ENCODE data around the gene TMEM201.

Gene TMEM201

GRCh38 chr1:9600861-9601834, 12.4 kb downstream of the TMEM201 start:
- DNase-seq (ENCODE audit: low read depth), result no peak

DNA sequence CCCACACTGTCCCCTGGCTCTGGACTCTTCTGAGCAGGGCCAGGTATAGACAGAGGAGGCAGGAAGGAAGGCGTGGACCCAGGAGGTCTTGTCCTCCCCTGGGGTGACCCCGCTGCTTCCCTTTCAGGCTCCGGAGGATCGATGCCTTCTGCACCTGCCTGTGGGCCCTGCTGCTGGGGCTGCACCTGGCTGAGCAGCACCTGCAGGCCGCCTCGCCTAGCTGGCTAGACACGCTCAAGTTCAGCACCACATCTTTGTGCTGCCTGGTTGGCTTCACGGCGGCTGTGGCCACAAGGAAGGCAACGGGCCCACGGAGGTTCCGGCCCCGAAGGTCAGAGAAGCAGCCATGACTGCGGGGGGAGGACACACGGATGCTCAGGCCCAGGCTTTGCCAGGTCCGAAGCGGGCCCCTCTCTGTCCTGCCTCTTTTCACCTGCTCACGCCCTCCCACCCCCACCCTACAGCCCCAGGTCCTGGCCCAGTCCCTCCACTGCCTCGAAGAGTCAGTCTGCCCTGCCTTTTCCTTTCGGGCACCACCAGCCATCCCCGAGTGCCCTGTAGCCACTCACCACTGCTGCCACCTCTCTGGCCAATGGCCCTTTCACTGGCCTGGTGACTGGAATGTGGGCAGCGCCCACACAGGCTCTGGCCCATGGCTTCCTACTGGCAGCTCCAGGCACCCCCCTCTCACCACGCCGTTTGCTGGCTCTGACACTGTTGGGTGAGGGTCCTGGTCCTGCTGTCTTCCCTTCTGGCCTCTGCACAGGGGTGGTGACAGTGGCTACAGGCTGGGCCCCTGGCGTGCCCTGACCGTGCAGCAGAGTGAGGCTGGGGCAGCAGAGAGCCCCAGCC, 13.5 kb downstream of the TMEM201 start:
- no peak for DNase-seq (ENCODE audit: low read depth)

DNA sequence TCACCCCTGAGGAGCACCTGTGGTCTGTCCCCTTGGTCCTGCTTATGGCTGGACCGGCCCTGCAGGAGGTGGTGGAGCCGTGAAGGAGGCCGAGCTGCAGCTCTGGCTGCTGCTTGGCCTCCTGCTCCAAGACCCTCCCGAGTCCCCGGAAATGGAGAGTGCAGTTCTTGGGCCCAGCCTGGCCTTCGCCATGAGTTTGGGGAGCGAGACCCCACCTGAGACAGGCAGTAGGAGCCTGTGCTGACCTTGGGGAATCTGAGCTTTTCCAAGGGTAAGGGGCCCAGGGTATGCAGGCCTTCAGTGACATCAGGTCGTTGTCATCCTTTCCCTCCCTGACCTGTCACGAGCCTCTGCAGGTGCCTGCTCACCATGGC, 14.1 kb downstream of the TMEM201 start:
- DNase-seq (ENCODE audit: low read depth), result no peak

- no peak for DNase-seq (ENCODE audit: low read depth)
These were observed 14.6 kb downstream of the TMEM201 start for GRCh38 chr1:9603307-9603706.

DNA sequence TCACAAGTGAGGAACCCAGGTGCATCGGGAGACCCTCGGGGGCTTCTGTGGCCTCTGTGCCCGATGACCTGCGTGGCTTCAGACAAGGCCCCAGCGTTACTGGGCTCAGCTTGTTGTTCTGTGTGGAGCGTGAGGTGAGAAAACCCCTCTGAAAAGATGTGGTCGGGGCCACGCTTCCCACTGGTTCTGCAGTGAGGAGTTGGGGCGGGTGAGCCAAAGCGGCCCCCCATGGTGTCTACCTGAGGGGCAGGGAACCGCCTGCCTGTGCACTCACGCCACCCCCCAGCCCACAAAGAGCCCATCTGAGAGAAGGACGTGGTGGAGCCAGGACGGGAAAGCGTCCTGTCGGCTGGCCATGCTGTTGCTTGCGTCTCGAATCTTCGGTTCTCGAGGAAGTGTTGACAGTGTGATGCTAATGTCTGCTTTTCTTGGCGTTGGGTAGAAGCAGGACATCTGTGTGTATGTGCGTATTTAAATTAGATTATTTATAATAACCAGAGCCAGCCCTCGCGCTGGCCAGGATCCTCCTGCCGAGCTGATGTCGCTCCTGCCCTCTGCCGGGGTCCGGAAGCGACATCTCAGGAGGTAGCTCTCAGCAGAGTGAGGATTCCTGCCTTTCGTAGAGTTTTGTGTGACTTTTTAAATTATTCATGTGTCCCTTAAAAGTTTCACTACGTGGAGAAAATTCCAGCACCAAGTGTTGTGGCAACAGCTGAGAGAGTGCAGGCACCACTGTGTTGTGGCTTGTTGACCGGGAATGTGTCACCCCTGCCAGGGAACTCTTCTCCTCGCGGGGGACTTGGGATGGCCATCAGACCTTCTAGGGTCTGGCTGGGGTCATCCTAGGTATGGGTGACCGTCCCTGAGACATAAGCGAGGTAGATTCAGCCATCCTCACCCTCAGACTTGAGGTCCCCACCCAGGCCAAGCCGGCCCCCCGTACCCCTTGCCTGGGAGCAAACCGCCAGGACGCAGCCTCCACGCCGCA, 15.3 kb downstream of the TMEM201 start:
- no peak for DNase-seq (ENCODE audit: low read depth)

- DNase-seq (ENCODE audit: low read depth), result no peak
These were observed 16.1 kb downstream of the TMEM201 start for GRCh38 chr1:9604836-9605235.

- no peak for DNase-seq (ENCODE audit: low read depth)
These were observed 17.3 kb downstream of the TMEM201 start for GRCh38 chr1:9605946-9606455.

DNA sequence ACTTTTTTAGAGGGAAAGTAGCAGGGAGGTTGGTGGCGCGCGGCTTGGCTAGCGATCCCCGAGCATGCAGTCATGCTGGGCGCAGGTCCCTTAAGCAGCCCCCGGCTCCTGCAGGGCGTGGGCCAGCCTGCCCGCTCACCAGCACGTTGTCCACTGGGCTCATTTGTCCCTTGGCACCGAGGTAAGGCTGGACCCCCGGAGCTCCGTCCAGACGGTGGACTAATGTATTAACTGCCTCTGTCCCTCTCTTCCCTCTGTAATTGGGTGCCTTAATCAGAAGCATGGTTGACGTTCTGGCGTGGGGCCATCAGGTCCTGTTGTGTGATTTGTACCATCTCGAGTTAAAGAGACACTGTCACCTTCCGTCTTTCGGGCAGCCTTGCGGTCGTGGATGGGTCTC, 17.7 kb downstream of the TMEM201 start:
- DNase-seq (ENCODE audit: low read depth), result no peak

- DNase-seq (ENCODE audit: low read depth), result no peak
These were observed 18.2 kb downstream of the TMEM201 start for GRCh38 chr1:9606948-9607347.

GRCh38 chr1:9607352-9607751, 18.6 kb downstream of the TMEM201 start:
- DNase-seq (ENCODE audit: low read depth), result no peak

DNA sequence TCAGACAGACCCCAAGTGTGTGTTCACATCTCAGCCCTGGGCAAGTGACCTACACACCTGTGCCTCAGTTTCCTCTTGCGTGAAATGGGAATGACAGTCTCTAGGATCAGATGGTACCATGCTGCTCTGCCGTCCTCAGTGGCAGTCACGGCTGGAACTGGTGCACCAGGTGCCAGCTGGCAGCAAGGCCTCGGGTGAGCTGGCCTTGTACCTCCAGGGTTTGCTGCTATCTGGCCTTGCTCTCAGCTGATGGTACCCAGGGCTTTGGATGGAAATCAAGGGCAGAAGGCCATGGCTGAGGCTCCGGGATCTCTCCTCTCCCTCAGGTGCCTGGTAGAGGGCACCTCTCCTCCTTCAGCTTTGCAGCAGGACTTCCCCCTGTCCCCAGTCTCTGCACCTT, 21.3 kb downstream of the TMEM201 start:
- DNase-seq (ENCODE audit: low read depth), result no peak

GRCh38 chr1:9610548-9610947, 21.8 kb downstream of the TMEM201 start:
- DNase-seq (ENCODE audit: low read depth), result no peak

- DNase-seq (ENCODE audit: low read depth), result no peak
These were observed 23.0 kb downstream of the TMEM201 start for GRCh38 chr1:9611716-9612115.

GRCh38 chr1:9612162-9612845, 23.6 kb downstream of the TMEM201 start:
- DNase-seq (ENCODE audit: low read depth), result no peak

- DNase-seq (ENCODE audit: low read depth), result no peak
These were observed 24.3 kb downstream of the TMEM201 start for GRCh38 chr1:9612871-9613624.

GRCh38 chr1:9613625-9614299, 25.1 kb downstream of the TMEM201 start:
- DNase-seq (ENCODE audit: low read depth), result no peak

DNA sequence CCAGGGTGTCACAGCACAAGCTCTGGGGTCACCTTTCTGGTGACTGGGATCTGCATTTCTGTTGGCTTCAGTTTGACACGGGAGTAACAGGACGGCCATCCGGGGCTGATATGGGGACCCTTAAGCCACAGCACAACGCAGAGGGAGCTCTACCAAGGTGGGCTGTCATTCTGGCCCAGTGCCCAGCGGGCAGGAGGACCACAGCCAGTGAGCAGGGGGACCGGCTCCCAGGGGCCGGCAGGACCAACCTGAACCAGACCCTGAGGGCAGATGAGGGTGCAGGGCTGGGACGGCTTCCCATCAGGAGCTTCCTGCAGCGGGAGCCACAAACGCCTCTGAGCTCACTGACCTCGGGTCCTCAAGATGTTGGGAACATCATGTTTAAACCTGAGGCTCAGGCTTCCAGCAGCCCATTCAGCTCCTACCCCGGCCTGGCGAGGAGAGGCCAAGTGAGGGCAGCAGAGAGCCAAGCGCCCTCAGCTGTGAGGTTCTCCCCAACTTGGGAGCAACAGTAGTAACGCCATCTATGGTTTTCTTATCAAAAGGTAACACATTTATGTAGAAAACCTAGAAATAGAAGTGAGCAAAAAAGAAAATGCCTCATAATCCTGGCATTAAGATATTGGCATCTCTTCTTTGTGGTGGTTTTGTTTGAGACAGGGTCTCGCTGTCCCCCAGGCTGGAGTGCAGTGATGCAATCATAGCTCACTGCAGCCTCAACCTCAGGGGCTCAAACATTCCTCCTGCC, 26.8 kb downstream of the TMEM201 start:
- DNase-seq (ENCODE audit: low read depth), result no peak

DNA sequence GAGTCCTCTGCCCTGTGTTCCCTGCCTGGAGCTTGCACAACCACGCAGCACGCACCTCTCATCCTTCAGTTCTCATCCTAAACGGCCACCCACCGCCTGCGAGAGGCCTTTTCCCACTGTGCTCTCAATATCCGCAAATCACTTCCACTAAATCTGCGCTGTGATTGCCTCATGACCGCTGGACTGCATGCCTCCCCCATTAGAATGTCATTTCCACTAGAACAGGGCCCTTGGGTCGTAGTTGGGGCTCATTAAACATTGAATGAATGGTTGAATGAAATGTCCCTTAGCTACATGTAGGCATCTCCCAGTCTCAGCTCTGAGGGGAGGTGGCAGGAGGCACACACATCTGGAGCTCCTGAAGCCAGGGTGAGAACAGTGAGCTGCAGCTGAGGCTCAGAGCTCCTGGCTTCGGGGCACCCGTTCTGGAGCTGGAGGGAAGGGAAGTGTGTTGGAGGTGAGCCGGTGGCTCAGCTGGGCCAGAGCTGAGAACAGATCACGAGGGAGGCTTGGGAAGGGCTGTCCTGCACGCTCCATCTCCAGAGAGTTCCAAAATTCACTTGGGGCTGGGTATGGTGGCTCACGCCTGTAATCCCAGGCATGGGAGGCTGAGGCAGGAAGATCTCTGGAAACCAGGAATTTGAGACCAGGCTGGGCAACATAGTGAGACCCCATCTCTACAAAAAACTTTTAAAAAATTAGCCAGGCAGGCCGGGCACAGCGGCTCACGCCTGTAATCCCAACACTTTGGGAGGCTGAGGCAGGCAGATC, 30.4 kb downstream of the TMEM201 start:
- DNase-seq (ENCODE audit: low read depth), result no peak
